Thoracic aorta (tissue), 2 donors: Measurements from ENCODE around the gene GOLGB1. TPM values are rescaled to one million over a fixed set of nuclear protein-coding genes. Genes with fewer than 3 reads are reported as not detected.

ENCODE experiments used
- ATAC-seq: fragments of 150-250 bp; one replicate; pipeline ENCODE4 v1.8.0; 2017; ENCODE audit warnings: low read depth; ENCODE audit not compliant: insufficient number of reproducible peaks, low FRiP score
- DNase-seq: peaks from one replicate; pipeline ENCODE4 v3.0.0-alpha.2; 2020; ENCODE audit warnings: low spot score
- H3K27ac ChIP-seq, 2 donors: fragments of 200-600 bp; sonication (generic); 1 replicate in 1 of 2; 2 replicates in 1 of 2; pipeline ENCODE4 v1.5.1; 2016; ENCODE audit warnings: mild to moderate bottlenecking in 2 of 2, moderate library complexity in 2 of 2
- H3K27me3 ChIP-seq: fragments of 200-600 bp; sonication (generic); replicated peaks from 2 replicates; pipeline ENCODE4 v1.6.0; 2016; ENCODE audit warnings: mild to moderate bottlenecking; ENCODE audit not compliant: insufficient read depth
- H3K36me3 ChIP-seq: fragments of 200-600 bp; sonication (generic); one replicate; pipeline ENCODE4 v1.5.1; 2016
- H3K4me1 ChIP-seq, 2 donors: fragments of 200-600 bp; sonication (generic); 1 replicate in 1 of 2; 2 replicates in 1 of 2; pipeline versions ENCODE4 v1.5.1 to v1.6.0; 2016; ENCODE audit warnings: low read depth in 2 of 2, mild to moderate bottlenecking in 1 of 2; ENCODE audit not compliant: control insufficient read depth in 1 of 2
- H3K4me3 ChIP-seq: fragments of 200-600 bp; sonication (generic); 2 replicates; pipeline ENCODE4 v1.5.1; 2016; ENCODE audit warnings: mild to moderate bottlenecking
- H3K9me3 ChIP-seq: fragments of 200-600 bp; sonication (generic); 2 replicates; pipeline ENCODE4 v1.5.1; 2016
- total RNA-seq, 2 donors: library from RNA; depleted of rRNA; stranded (reverse); fragments of >200 nt; gene quantifications; one replicate each; pipeline versions ENCODE4 v1.1.0 to v1.2.3, GENCODE V29; 2016
- TF ChIP-seq, protein P1 (sequence below): fragments of 200-600 bp; sonication (generic); IDR thresholded peaks from one replicate; pipeline ENCODE4 v1.5.1; 2019; ENCODE audit warnings: antibody characterized with exemption

Gene GOLGB1
- total RNA-seq, 2 donors from 2014 or later: 62.3 to 78.5 TPM

DNA sequence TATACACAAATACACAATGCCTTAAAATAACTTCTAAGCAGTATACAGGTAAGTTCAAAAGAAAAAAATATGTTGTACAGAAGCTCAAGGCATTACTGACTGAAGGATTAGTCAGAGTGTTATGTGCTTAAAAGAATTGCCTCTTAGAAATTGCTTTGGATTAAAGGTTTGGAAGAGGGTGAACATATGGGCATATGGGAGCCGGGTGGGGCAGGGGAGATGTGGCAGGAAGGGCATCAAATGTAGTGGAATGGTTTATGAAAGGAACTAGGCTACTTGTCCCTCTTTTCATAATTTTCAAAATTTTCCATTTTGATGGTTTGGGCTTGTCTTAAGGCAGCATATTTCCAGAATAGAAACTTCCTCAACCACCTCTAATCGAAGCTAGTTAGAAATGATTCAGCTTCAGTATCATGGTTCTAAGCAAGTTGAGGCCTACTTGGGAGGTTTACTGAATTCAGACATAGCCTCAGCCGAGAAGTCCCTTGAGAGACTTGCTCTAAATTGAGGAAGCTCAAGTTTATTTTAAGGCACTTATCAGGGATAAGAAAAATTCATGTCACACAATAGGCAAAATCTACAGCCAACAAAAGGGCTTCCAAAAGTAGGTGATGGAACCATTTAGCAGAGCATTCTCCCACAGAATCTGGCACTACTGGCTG, 10.1 kb upstream of the GOLGB1 start:
- Histone ChIP-seq H3K36me3 (no peaks in the 10 kb centered on the region), H3K9me3 (no peaks in the 10 kb centered on the region), H3K4me3 (no peak overlapping the region), H3K27ac (no peak overlapping the region), H3K4me1 (no peaks in the 10 kb centered on the region), H3K27me3 (no peaks in the 10 kb centered on the region)
- TF ChIP-seq, protein P1, sequence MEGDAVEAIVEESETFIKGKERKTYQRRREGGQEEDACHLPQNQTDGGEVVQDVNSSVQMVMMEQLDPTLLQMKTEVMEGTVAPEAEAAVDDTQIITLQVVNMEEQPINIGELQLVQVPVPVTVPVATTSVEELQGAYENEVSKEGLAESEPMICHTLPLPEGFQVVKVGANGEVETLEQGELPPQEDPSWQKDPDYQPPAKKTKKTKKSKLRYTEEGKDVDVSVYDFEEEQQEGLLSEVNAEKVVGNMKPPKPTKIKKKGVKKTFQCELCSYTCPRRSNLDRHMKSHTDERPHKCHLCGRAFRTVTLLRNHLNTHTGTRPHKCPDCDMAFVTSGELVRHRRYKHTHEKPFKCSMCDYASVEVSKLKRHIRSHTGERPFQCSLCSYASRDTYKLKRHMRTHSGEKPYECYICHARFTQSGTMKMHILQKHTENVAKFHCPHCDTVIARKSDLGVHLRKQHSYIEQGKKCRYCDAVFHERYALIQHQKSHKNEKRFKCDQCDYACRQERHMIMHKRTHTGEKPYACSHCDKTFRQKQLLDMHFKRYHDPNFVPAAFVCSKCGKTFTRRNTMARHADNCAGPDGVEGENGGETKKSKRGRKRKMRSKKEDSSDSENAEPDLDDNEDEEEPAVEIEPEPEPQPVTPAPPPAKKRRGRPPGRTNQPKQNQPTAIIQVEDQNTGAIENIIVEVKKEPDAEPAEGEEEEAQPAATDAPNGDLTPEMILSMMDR: no peak
- DNase-seq (no peak), ATAC-seq (no peak)

DNA sequence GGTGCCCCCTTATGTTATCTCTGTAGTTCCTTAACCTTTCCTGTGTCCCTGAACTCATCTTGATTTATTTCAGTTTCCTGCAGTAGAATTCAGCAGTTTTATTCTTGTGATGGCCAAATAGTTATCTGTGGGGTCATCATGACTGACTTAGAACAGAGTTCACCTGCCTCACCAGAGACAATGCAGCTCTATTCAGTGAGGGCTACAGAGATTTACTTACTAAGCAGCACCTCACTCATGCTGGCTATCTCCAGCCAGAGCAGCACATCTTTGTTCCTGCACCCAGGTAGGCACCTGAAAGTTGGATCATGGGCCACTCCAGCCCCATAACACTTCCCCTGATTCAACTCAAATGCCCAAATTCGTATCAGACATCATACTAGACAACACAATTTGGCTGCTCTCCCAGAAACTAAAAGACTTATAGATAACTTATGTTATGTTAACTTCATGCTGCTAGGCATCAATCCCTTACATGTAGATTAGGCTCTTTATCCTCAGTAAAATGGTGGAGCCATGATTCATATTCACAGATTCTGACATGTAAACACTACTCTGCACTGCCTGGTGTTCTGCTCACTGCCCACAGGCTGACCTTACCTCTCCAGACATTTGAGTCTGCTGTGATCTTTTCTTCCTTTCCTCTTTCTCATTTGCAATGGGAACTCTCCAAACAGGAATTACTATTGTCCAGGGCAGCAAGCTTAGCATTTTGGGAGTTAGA, 9.3 kb upstream of the GOLGB1 start:
- H3K27me3 ChIP-seq: no peaks in the 10 kb centered on the region
- H3K9me3 ChIP-seq: no peaks in the 10 kb centered on the region
- no peaks in the 10 kb centered on the region for H3K4me1 ChIP-seq
- no peaks in the 10 kb centered on the region for H3K36me3 ChIP-seq
- DNase-seq (no peak), ATAC-seq (no peak)
- no peak overlapping the region for H3K27ac ChIP-seq
- no peak overlapping the region for H3K4me3 ChIP-seq
- TF ChIP-seq, protein P1: no peak

DNA sequence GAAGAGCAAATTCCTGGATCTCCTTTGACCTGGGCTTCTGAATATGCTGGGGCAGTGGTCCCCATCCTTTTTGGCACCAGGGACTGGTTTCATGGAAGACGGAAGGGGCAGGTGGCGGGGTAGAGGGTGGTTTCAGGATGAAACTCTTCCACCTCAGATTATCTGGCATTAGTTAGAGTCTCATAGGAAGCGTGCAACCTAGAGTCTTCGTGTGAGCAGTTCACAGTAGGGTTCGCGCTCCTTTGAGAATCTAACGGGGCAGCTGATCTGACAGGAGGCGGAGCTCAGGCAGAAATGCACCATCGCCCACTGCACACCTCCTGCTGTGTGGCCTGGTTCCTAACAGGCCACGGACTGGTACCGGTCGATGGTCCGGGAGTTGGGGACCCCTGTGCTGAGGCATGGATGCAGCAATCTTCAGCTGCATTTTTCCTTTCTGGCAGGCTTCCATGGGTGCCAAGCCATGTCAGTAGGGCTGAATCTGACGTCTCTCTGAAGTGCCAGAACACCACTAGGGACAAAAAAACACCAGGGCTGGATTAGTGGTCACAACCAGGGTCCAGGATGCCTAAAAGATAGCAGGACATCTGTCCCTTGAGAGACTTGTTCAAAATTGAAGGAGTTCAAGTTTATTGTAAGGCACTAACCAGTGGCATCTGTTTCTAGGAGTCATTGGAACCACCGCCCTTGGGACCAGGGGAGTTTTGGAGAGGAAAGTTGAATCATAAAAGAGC, 8.4 kb upstream of the GOLGB1 start:
- no peak for ATAC-seq
- H3K9me3 ChIP-seq: no peaks in the 10 kb centered on the region
- H3K27me3 ChIP-seq: no peaks in the 10 kb centered on the region
- H3K4me1 ChIP-seq: no peaks in the 10 kb centered on the region
- DNase-seq: no peak
- H3K4me3 ChIP-seq: no peak overlapping the region
- no peaks in the 10 kb centered on the region for H3K36me3 ChIP-seq
- TF ChIP-seq, protein P1: no peak
- H3K27ac ChIP-seq: no peak overlapping the region

DNA sequence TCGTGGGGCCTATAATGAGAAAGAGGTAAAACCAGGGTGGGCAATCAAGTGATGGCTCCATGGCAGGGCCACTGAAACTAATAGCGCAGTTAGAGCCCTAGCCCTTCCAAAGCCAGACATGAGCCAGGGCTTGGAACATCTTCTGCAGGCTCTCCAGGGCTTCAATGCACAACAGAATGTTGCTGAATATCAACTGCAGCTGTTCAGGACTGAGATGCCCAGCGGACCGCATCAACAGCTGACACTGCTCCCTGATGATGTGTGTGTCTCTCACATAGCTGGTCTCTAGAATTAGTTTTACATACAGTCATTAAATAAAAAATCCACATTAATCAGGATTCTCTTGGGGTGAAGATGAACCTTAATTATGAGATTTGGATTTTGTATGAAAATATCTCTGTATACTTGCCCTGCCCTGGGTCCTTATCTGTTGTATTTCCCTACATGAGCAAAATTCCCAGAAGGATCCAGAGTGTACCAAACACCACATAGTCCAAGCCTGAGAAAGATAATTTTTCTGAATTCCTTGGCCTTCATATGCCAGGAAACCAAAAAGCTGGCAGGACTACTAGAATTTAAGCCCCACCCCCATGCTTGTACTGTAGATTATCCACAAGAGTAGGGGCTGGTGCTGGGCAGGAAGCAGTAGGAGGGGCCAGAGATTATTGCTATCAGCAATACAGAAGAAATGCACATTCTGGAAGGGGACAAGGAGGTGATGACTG, 7.7 kb upstream of the GOLGB1 start:
- TF ChIP-seq, protein P1: no peak
- no peak for DNase-seq
- Histone ChIP-seq H3K27ac (no peak overlapping the region), H3K4me1 (no peaks in the 10 kb centered on the region), H3K4me3 (no peak overlapping the region), H3K9me3 (no peaks in the 10 kb centered on the region), H3K27me3 (no peaks in the 10 kb centered on the region), H3K36me3 (no peaks in the 10 kb centered on the region)
- ATAC-seq: no peak

DNA sequence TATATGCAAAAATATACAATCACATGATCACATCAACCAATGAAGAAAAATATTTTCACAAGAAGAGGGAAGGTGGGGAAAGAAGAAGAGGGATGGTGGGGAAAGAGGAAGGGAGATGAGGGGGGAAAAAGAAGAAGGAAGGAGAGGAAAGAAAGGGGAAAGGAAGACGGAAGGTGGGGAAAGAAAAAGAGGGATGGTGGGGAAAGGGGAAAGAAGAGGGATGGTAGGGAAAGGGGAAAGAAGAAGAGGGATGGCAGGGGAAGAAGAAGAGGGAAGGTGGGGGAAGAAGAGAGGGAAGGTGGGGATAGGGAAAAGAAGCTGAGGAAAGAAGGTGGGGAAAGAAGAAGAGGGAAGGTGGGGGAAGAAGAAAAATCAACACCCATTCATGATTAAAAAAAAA, 3.2 kb upstream of the GOLGB1 start:
- DNase-seq: no peak
- no peaks in the 10 kb centered on the region for H3K9me3 ChIP-seq
- H3K4me3 ChIP-seq: no peak overlapping the region
- no peaks in the 10 kb centered on the region for H3K27me3 ChIP-seq
- no peak for ATAC-seq
- H3K27ac ChIP-seq: no peak overlapping the region
- no peaks in the 10 kb centered on the region for H3K36me3 ChIP-seq
- TF ChIP-seq, protein P1: no peak
- H3K4me1 ChIP-seq: peaks cover 6 to 14% of the 10 kb centered on the region in 2 donors
